ENCODE data around the gene NR4A2.

DNA sequence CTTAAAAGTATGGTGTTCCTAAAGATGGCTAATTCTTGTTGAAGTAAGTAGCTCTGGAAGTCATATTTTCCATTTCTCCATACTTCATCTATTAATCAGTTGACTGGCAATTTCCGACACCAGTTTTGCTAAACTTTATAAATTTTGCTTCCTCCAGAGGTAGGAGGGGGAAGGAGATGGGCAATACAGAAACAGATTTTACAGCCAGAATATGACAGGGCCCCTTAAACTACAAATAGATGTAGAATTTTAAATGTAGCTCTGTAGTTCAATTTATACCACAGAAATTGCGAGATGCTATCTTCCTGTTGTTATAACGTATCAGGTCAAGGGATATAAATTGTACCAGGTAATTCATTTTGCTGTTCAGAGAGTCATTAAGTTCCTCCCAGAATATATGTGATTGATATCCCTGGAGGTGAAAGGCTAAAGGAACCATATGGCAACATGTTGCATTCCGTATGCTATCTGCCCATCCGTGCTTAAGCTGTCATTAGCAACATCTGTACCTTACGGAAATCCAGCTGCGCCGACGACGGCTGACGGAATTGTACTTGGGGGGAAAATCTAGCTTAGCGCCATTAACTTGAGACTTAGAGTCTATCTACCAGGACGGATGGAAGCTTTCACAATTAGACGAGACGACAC lies 8.4 kb upstream of the NR4A2 start:
- TF ChIP-seq, protein P1, sequence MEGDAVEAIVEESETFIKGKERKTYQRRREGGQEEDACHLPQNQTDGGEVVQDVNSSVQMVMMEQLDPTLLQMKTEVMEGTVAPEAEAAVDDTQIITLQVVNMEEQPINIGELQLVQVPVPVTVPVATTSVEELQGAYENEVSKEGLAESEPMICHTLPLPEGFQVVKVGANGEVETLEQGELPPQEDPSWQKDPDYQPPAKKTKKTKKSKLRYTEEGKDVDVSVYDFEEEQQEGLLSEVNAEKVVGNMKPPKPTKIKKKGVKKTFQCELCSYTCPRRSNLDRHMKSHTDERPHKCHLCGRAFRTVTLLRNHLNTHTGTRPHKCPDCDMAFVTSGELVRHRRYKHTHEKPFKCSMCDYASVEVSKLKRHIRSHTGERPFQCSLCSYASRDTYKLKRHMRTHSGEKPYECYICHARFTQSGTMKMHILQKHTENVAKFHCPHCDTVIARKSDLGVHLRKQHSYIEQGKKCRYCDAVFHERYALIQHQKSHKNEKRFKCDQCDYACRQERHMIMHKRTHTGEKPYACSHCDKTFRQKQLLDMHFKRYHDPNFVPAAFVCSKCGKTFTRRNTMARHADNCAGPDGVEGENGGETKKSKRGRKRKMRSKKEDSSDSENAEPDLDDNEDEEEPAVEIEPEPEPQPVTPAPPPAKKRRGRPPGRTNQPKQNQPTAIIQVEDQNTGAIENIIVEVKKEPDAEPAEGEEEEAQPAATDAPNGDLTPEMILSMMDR (IDR thresholded peaks at IDR 0.05): no peak
- TF ChIP-seq POLR2A (IDR thresholded peaks at IDR 0.05): no peak

Measured in esophagus squamous epithelium (tissue), 4 donors.